ENCODE results near the gene CLBA1.

DNA sequence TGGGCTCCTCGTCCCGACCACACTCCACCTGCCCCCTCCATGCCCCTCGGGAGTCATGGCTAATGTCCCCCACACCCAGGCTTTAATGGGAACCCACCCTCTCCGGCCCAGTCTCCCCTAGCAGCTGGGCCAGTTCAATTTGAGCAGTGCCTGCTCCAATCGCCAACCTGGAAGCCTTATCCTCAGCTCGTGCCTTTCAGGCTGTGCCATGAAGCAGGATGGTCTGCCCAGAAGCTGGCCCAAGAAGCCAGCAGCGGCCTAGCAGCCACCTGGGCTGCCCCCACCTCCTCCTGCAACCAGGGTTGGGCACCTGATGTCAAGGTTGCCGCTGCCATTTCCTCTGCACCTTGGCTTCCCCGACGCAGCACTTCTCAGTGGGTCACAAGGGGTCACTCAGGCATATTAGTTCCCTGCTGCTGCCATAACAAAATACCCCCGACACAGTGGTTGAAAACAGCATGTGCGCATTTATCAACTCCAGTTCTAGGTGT, 2.3 kb upstream of the CLBA1 start:
- TF ChIP-seq EZH2phosphoT487 (IDR thresholded peaks at IDR 0.05; ENCODE audit: borderline replicate concordance) (no peak), CTCF (conservative IDR thresholded peaks at IDR 0.05; ENCODE audit: low read length) (no peak)

Data from Loucy (cell line).